Measurements from ENCODE around the gene SEC14L1. TPM values are rescaled to one million over a fixed set of nuclear protein-coding genes. Genes with fewer than 3 reads are reported as not detected.

SEC14L1 gene
- total RNA-seq, 1 experiment from 2014 or later, result 41.7 TPM

- Histone ChIP-seq H3K4me3 (no peak overlapping the region), H3K27me3 (no peaks in the 10 kb centered on the region), H3K36me3 (peaks cover 83% of the 10 kb centered on the region), H3K9me3 (no peaks in the 10 kb centered on the region)
- DNase-seq, result no peak
These were observed 70.9 kb downstream of the SEC14L1 start for GRCh38 chr17:77211681-77212080.

DNA sequence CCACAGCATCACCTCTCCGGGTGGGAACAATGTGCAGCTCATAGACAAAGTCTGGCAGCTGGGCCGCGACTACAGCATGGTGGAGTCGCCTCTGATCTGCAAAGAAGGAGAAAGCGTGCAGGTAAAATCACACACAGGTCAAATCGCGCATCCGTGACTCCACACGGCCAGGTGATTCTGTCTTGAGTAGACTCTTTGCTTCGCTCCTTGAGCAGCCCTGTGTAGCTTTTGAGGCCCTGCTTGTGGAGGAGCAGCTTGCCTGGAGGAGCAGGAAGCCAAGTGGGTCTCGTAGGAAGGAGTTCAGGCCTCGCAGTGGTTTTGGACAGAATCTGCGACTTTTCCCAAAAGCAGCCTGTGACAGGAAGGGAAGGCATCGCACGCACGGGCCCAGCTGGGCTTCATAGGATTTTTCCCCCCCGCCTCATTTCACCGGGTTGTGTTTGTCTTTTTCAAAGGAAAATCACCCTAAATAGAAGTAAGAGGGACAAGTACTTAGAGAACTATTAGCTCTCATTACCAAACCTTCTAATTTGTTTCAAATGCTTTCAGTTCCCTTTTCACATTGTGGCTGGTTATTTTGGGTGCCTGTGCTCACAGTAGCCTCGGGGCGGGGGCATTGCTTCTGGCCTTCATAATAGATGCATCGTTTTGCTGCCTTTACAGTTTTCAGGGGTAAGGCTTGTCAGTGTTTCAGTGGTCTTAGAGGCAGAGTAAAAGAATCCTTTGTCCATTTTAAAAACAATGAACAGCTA lies 71.5 kb downstream of the SEC14L1 start:
- no peaks in the 10 kb centered on the region for H3K27me3 ChIP-seq
- no peak overlapping the region for H3K4me3 ChIP-seq
- DNase-seq, result no peak
- H3K36me3 ChIP-seq, result peaks cover 86% of the 10 kb centered on the region
- no peaks in the 10 kb centered on the region for H3K9me3 ChIP-seq

DNA sequence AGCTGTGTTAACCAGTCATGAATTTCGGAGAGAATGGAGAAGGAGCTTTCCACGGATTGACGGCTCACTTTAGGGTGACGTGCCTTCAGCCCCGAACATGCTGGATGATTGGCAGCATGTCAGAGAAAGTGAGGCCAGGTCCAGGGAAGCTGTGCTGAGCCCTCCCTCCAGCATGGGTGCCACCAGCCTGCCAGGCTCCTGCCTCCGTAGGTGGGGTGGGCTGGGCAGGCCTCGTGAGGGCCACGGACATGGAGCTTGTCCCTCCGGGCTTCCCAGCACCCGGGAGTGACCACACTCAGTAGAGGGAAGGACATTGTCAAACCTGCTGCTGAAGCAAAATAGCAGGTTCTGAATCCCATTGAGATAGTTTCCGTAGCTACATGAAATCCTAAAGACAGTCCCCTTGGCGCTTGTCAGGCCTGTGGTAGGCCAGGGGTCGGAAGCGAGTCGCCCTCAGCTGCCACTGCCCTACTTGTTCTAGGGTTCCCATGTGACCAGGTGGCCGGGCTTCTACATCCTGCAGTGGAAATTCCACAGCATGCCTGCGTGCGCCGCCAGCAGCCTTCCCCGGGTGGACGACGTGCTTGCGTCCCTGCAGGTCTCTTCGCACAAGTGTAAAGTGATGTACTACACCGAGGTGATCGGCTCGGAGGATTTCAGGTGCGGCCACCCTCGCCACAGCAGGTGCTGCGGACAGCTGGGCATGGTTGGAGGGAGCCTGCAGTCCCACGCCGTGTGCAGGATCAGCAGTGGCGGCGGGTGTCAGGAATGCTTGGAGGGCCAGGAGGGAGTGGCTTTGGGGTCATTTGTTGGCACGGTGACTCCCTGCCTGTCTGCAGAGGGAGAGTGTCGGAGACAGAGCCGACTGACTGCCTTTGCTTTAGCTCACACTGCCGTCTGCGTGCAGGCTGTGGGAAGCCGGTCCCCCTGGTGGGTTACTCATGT lies 72.3 kb downstream of the SEC14L1 start:
- Histone ChIP-seq H3K9me3 (no peaks in the 10 kb centered on the region), H3K4me3 (no peak overlapping the region), H3K27me3 (no peaks in the 10 kb centered on the region), H3K36me3 (peaks cover 82% of the 10 kb centered on the region)
- no peak for DNase-seq

GRCh38 chr17:77213778-77214132 lies 73.0 kb downstream of the SEC14L1 start:
- Histone ChIP-seq H3K27me3 (no peaks in the 10 kb centered on the region), H3K9me3 (no peaks in the 10 kb centered on the region), H3K4me3 (no peak overlapping the region), H3K36me3 (peaks cover 81% of the 10 kb centered on the region)
- no peak for DNase-seq

GRCh38 chr17:77214328-77214727 lies 73.6 kb downstream of the SEC14L1 start:
- no peaks in the 10 kb centered on the region for H3K27me3 ChIP-seq
- peaks cover 79% of the 10 kb centered on the region for H3K36me3 ChIP-seq
- no peak for DNase-seq
- H3K9me3 ChIP-seq, result no peaks in the 10 kb centered on the region
- H3K4me3 ChIP-seq, result no peak overlapping the region

DNA sequence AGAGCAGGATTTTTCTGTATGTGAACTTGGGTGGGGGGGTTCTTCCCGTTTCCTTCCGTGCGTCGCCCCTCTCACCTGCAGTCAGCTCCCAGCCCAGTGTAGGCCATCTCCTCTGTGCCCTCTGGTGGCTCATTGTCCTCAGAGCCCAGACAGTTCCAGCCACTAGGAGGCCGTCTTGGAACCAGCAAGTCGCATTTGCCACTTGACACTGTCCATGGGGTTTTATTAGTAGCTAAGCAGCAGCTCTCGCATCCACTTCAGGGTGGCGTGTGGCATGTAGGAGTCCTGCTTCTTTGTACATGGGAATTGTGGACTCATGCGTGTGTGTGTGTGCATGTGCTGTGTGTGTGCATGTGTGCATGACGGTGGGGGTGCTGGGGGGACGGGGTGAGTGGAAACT lies 74.0 kb downstream of the SEC14L1 start:
- Histone ChIP-seq H3K9me3 (no peaks in the 10 kb centered on the region), H3K36me3 (peaks cover 76% of the 10 kb centered on the region)
- DNase-seq, result peak; percentile 21

GRCh38 chr17:77215281-77215680 lies 74.5 kb downstream of the SEC14L1 start:
- no peak overlapping the region for H3K4me3 ChIP-seq
- no peaks in the 10 kb centered on the region for H3K9me3 ChIP-seq
- H3K36me3 ChIP-seq, result peaks cover 71% of the 10 kb centered on the region
- DNase-seq, result no peak
- H3K27me3 ChIP-seq, result no peaks in the 10 kb centered on the region

More for the DNA sequence above, 74.0 kb downstream of the SEC14L1 start:
- Histone ChIP-seq H3K27me3 (no peaks in the 10 kb centered on the region), H3K4me3 (no peak overlapping the region)

DNA sequence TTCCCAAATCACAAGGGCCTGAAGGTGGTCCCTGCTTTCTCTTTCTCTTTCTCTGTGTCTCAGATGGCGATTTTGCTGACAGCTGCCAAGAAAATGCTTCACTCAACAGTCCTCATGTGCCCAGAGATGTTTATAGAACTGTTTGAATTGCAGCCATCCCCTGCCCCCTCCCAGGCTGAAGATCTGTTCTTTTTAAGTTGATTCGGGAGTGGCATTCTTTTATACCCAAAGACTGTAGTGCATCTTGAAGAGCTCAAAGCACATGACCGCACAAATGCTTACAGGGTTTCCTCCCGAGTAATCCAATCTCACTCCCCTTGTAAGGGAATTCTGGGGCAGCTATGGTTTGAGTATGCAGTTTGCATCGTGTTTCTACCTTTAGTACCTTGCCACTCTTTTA lies 75.7 kb downstream of the SEC14L1 start:
- no peak for DNase-seq
- peaks cover 60% of the 10 kb centered on the region for H3K36me3 ChIP-seq
- H3K27me3 ChIP-seq, result no peaks in the 10 kb centered on the region

GRCh38 chr17:77217123-77217522 lies 76.4 kb downstream of the SEC14L1 start:
- Histone ChIP-seq H3K36me3 (peaks cover 57% of the 10 kb centered on the region), H3K4me3 (no peak overlapping the region), H3K9me3 (no peaks in the 10 kb centered on the region), H3K27me3 (no peaks in the 10 kb centered on the region)
- DNase-seq, result no peak

More for the DNA sequence above, 75.7 kb downstream of the SEC14L1 start:
- Histone ChIP-seq H3K9me3 (no peaks in the 10 kb centered on the region), H3K4me3 (no peak overlapping the region)

GRCh38 chr17:77217566-77217965 lies 76.8 kb downstream of the SEC14L1 start:
- peaks cover 53% of the 10 kb centered on the region for H3K36me3 ChIP-seq
- DNase-seq, result no peak

GRCh38 chr17:77218902-77219301 lies 78.1 kb downstream of the SEC14L1 start:
- no peaks in the 10 kb centered on the region for H3K27me3 ChIP-seq
- no peaks in the 10 kb centered on the region for H3K9me3 ChIP-seq
- DNase-seq, result no peak
- peaks cover 42% of the 10 kb centered on the region for H3K36me3 ChIP-seq
- H3K4me3 ChIP-seq, result no peak overlapping the region

More at GRCh38 chr17:77217566-77217965, 76.8 kb downstream of the SEC14L1 start:
- Histone ChIP-seq H3K4me3 (no peak overlapping the region), H3K9me3 (no peaks in the 10 kb centered on the region), H3K27me3 (no peaks in the 10 kb centered on the region)

DNA sequence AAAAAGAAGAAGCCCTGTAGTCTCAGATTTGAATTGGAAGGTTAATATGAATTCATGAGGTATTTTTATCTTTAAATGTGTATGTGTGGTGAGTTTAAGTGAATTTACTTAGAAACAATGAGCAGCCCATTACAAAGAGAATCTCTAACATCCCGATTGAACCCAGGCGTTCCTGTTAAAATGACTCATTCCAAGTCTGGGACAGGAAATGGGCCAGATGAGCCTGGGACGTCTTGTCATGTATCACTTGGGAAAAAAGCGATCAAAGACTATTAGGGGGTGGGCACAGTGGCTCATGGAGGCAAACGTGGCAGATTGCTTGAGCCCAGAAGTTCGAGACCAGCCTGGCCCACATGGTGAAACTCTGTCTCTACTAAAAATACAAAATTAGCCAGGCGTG lies 81.6 kb downstream of the SEC14L1 start:
- Histone ChIP-seq H3K27me3 (no peaks in the 10 kb centered on the region), H3K9me3 (no peaks in the 10 kb centered on the region)
- no peak for DNase-seq

DNA sequence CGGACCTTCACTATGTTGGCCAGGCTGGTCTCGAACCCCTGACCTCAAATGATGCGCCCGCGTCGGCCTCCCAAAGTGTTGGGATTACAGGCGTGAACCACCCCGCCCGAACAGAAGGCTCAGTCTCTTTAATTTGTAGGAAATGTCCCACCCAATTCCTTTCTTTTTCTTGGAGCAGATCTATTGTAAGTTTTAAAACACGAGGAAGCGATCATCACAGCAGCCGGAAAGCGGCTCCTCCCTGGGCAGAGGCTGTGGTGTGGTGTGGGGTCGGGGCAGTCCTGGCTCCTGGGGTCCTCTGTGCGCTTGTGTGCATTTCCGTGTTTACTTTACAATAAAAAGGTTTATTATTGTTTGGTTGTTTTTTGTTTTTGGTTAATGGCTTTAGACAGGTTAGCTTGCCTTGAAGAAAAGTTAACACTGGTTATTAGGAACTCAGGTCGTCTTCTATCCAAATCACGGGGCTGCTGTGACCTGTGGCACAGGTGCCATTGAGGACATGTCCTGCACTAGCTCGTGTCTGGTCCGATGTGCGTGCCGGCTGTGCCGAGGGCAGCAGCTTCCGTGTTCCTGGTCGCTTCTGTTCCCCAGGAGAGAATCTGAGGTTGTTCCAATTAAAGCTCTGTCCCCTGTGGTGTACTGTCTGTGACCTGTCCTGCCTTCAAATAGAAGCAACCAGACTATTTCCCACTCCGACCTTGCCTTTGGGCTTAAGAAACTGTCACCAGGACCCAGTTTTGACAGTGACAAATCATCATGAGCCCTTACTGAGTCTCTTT lies 83.1 kb downstream of the SEC14L1 start:
- no peak overlapping the region for H3K4me3 ChIP-seq
- no peak for DNase-seq

More for the DNA sequence above, 81.6 kb downstream of the SEC14L1 start:
- no peak overlapping the region for H3K4me3 ChIP-seq
- peaks cover 17% of the 10 kb centered on the region for H3K36me3 ChIP-seq

GRCh38 chr17:77225265-77225664 lies 84.5 kb downstream of the SEC14L1 start:
- H3K27me3 ChIP-seq, result no peaks in the 10 kb centered on the region
- H3K36me3 ChIP-seq, result peaks cover 4% of the 10 kb centered on the region; the same call in 1 of the 2 replicates
- H3K9me3 ChIP-seq, result no peaks in the 10 kb centered on the region
- DNase-seq, result no peak
- no peak overlapping the region for H3K4me3 ChIP-seq

More for the DNA sequence above, 83.1 kb downstream of the SEC14L1 start:
- Histone ChIP-seq H3K27me3 (no peaks in the 10 kb centered on the region), H3K9me3 (no peaks in the 10 kb centered on the region), H3K36me3 (peaks cover 9% of the 10 kb centered on the region)

DNA sequence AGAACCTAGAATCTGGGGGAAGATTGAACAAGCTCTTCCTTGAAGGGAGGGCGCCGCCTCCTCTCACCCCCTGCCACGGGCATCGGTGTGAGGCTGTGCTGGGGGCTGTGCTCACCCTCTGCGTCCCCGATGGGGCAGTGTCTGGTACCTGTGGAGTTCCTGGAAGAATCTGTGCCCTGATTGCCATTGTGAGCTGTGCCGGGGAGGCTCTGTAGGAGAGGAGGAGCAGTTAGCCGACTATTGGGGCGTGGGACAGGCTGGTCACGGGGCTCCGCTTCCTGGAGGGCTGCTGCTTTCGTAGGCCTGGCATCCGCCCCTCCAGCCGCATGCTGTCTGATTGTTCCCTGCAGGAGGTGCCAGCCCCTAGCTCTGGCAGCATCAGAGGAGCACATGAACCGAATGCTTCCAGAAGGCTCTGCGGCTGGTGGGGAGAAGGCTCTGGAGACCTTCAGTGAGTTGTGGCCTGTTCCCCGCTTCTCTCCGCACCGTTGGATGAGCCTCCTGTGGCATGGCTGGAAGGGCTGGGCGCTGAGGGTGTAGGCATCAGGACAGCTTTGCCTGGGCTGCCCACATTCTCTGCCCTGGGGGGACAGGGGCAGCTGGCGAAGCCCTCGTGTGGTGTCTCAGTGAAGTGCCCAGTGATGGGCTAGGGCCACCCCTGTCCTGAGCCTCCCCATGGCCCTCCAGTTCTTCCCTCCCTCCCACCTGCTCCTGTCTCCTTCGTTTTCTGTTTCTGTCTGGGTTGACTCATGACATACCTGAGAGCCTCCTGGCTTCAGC lies 86.9 kb downstream of the SEC14L1 start:
- no peak overlapping the region for H3K4me3 ChIP-seq
- no peaks in the 10 kb centered on the region for H3K27me3 ChIP-seq
- no peaks in the 10 kb centered on the region for H3K9me3 ChIP-seq
- DNase-seq, result no peak
- H3K36me3 ChIP-seq, result no peaks in the 10 kb centered on the region

DNA sequence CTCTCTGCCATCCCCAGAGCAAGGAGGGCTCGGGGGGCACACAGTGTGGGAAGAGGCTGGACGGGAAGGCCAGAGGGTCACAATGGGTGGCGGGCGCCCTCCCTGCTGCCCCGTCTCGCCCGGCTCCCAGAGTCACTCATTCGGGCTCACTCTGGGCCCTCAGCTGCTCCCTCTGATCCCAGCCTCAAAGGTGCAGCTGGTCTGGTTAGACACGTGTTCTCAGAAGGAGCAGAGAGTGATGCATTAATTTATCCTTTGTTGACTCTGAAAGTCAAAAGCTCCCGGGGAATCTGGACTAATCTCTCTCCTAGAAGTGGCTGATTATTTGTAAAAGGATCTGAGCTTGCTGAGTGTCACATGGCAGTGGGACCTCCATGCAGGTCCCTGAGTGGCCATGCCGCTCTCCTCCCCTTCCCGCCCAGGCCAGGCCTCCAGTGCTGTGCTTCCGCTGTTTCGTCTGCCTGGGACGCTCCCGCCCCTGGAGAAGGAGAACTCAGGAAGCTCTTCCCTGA lies 87.5 kb downstream of the SEC14L1 start:
- no peak overlapping the region for H3K4me3 ChIP-seq
- DNase-seq, result no peak
- H3K27me3 ChIP-seq, result no peaks in the 10 kb centered on the region
- H3K9me3 ChIP-seq, result peaks cover 2% of the 10 kb centered on the region
- no peaks in the 10 kb centered on the region for H3K36me3 ChIP-seq
